HepG2 (cell line): ENCODE results near the gene UBL7. TPM values are rescaled to one million over a fixed set of nuclear protein-coding genes. Genes with fewer than 3 reads are reported as not detected.

Experiments used
- ATAC-seq: fragments of 200-7000 bp; cut with Tn5 transposase; 3 replicates; pipeline ENCODE4 v1.9.1; 2020; ENCODE audit warnings: mild to moderate bottlenecking, moderate library complexity
- BruUV-seq: library from RNA; stranded (reverse); fragments of 400-500 nt; replicated peaks from 2 replicates; lab custom pipeline; 2021; lab: Mats Ljungman, UMichigan
- CTCF ChIA-PET: fragments of 300-600 bp; formaldehyde crosslinking; extraction: SDS; loops from one replicate; lab custom pipeline; 2021; ENCODE audit warnings: low total read pairs, inconsistent platforms, low intra/inter-chr PET ratio; lab: Yijun Ruan, JAX
- POLR2A ChIA-PET: fragments of 350-600 bp; sonication (Branson Sonifier 250); formaldehyde crosslinking; loops from one replicate; lab custom pipeline; 2020; ENCODE audit warnings: antibody characterized with exemption, inconsistent platforms; lab: Yijun Ruan, JAX
- DNase-seq: peaks from one replicate; pipeline ENCODE4 v3.0.0-alpha.2; 2015; ENCODE audit warnings: low spot score
- FAIRE-seq: peaks from 3 replicates; lab custom pipeline; 2011; peaks lifted over from hg19 to GRCh38; lab: Jason Lieb, UNC
- H2AFZ ChIP-seq: one replicate; pipeline ENCODE4 v1.6.1; 2011; ENCODE audit warnings: low read length, inconsistent platforms
- H3K27ac ChIP-seq: fragments of 300-600 bp; 3 replicates; pipeline ENCODE4 v1.8.0; 2011; ENCODE audit warnings: mixed run types, mild to moderate bottlenecking, mixed read lengths, low read length, inconsistent platforms; ENCODE audit not compliant: insufficient read depth; ENCODE audit errors: extremely low read length
- H3K27me3 ChIP-seq, 2 experiments: fragments of 200-600 bp in 1 of 2; 2 replicates in 1 of 2; 3 replicates in 1 of 2; pipeline versions ENCODE4 v1.6.0 to v1.8.0; 2011; ENCODE audit warnings: low read length in 2 of 2, mild to moderate bottlenecking in 2 of 2, moderate library complexity in 2 of 2, inconsistent platforms in 1 of 2; ENCODE audit not compliant: insufficient read depth in 2 of 2, control insufficient read depth in 1 of 2
- H3K36me3 ChIP-seq, 2 experiments: fragments of 200-600 bp in 1 of 2; replicated peaks in 1 of 2; 2 replicates in 1 of 2; 3 replicates in 1 of 2; pipeline versions ENCODE4 v1.5.1 to v1.8.0; 2011; ENCODE audit warnings: low read length in 2 of 2, inconsistent platforms in 1 of 2; ENCODE audit not compliant: insufficient read depth in 2 of 2, control insufficient read depth in 1 of 2
- H3K4me1 ChIP-seq: 2 replicates; pipeline ENCODE4 v1.5.1; 2012; ENCODE audit warnings: low read length, inconsistent platforms; ENCODE audit not compliant: insufficient read depth
- H3K4me2 ChIP-seq: 2 replicates; pipeline ENCODE4 v1.6.0; 2011; ENCODE audit warnings: low read depth, low read length, inconsistent platforms
- H3K4me3 ChIP-seq, 3 experiments: fragments of 200-600 bp in 1 of 3; sonication (generic), shearing (Covaris generic) in 1 of 3; replicated peaks in 1 of 3; 2 replicates each; pipeline ENCODE4 v1.5.1; 2011 to 2016; ENCODE audit warnings: low read length in 3 of 3, inconsistent platforms in 2 of 3, low read depth in 2 of 3, mild to moderate bottlenecking in 2 of 3, control low read depth in 1 of 3, mixed read lengths in 1 of 3; ENCODE audit not compliant: insufficient read depth in 1 of 3
- H3K79me2 ChIP-seq: one replicate; pipeline ENCODE4 v1.6.1; 2011; ENCODE audit warnings: low read length, inconsistent platforms; ENCODE audit not compliant: insufficient read depth
- H3K9ac ChIP-seq: 2 replicates; pipeline ENCODE4 v1.6.0; 2011; ENCODE audit warnings: mild to moderate bottlenecking, low read depth, low read length, inconsistent platforms; ENCODE audit not compliant: insufficient read depth
- H3K9me3 ChIP-seq: 2 replicates; pipeline ENCODE4 v1.5.1; 2012; ENCODE audit warnings: mild to moderate bottlenecking, low read length
- H4K20me1 ChIP-seq: 2 replicates; pipeline ENCODE4 v1.6.0; 2011; ENCODE audit warnings: inconsistent platforms, mild to moderate bottlenecking, low read length, moderate library complexity; ENCODE audit not compliant: insufficient read depth
- DPF2 ChIP-seq: sonication (generic); formaldehyde crosslinking; IDR thresholded peaks from 2 replicates; pipeline ENCODE4 v1.4.0; 2020; ENCODE audit warnings: mild to moderate bottlenecking, low read depth, missing genetic modification reagents, borderline replicate concordance
- ELK4 ChIP-seq: sonication (generic); formaldehyde crosslinking; IDR thresholded peaks from 2 replicates; pipeline ENCODE4 v1.9.0; 2021; ENCODE audit warnings: missing genetic modification reagents, borderline replicate concordance
- KMT2B ChIP-seq: IDR thresholded peaks from 2 replicates; pipeline ENCODE4 v1.6.1; 2016; ENCODE audit warnings: missing genetic modification reagents, missing compliant biosample characterization
- MEIS1 ChIP-seq: sonication (generic); formaldehyde crosslinking; IDR thresholded peaks from 2 replicates; pipeline ENCODE4 v1.9.0; 2021; ENCODE audit warnings: mild to moderate bottlenecking, missing genetic modification reagents, moderate library complexity, borderline replicate concordance
- NR2F2 ChIP-seq: IDR thresholded peaks from 2 replicates; pipeline ENCODE4 v1.6.1; 2012; ENCODE audit warnings: low read depth, inconsistent platforms, borderline replicate concordance
- PITX1 ChIP-seq: sonication (generic); formaldehyde crosslinking; IDR thresholded peaks from 2 replicates; pipeline ENCODE4 v1.5.1; 2020; ENCODE audit warnings: mild to moderate bottlenecking, missing genetic modification reagents
- ZNF839 ChIP-seq: sonication (generic); formaldehyde crosslinking; IDR thresholded peaks from 2 replicates; pipeline ENCODE4 v1.4.0; 2020; ENCODE audit warnings: missing genetic modification reagents, mild to moderate bottlenecking, borderline replicate concordance
- WGBS: methylation state at CpG from one replicate; pipeline ENCODE4 v1.1.6; 2017; ENCODE audit warnings: low lambda C conversion rate; 5-methylcytosine and 5-hydroxymethylcytosine counted together
- in situ Hi-C: cut with HindIII; loops from 2 replicates; pipeline ENCODE4 v1.10.0; 2017; ENCODE audit warnings: low pct_unique_long_range_greater_than_20kb; ENCODE audit not compliant: extremely low pct_ligation_motif_present
- intact Hi-C: fragments of 100-400 bp; cut with micrococcal nuclease; formaldehyde crosslinking; loops from one replicate; pipeline ENCODE4 v1.10.0; 2022; ENCODE audit not compliant: unreplicated experiment
- polyA plus RNA-seq, 8 experiments: library from polyadenylated mRNA; depleted of rRNA in 3 of 8; stranded (reverse) in 7 of 8; unstranded in 1 of 8; fragments of >200 nt; fragmentation: Illumina TruSeq in 4 of 8; extraction: Trizol in 4 of 8; gene quantifications; 2 replicates each; pipeline versions ENCODE4 v1.2.1 to v1.2.3, GENCODE V29; 2011 to 2016; ENCODE audit warnings: low read depth in 4 of 8, missing spikeins in 1 of 8, mixed read lengths in 1 of 8; ENCODE audit not compliant: insufficient read depth in 1 of 8
- total RNA-seq, 5 experiments: library from RNA; depleted of rRNA; stranded (reverse); fragments of >200 nt; fragmentation: Illumina TruSeq; extraction: Trizol; gene quantifications; 2 replicates each; pipeline ENCODE4 v1.2.3, GENCODE V29; 2016; ENCODE audit warnings: low read depth in 1 of 5

The UBL7 gene
- total and polyA plus RNA-seq, 2 of the 13 experiments (the other 11 are each of a cell fraction or from before 2014, with no cell fraction given): 55.0 to 63.5 TPM

GRCh38 chr15:74461847-74462511 is 1.0 kb upstream of the UBL7 start:
- DNase-seq: no peak
- no peaks in the 10 kb centered on the region for H3K9me3 ChIP-seq
- peak overlapping the region; percentile 97 for H3K27ac ChIP-seq
- peaks cover 43% of the 10 kb centered on the region for H3K4me1 ChIP-seq
- TF ChIP-seq MEIS1 (CRISPR knock-in tag) (no peak), NR2F2 (no peak), ZNF839 (no peak), PITX1 (CRISPR knock-in tag) (0 out of 2 replicates have a peak, but pooled peaks have one; percentile 20), KMT2B (CRISPR knock-in tag) (0 out of 2 replicates have a peak, but pooled peaks have one; percentile 14), DPF2 (CRISPR knock-in tag) (no peak), ELK4 (CRISPR knock-in tag) (no peak)
- TF ChIP-seq, all 625 proteins: peak for 2
- in situ Hi-C loops (no loop called here), intact Hi-C loops (loop anchor here (1.0 to 2.0 kb wide), 2 partner anchors 19 to 77 kb away; no protein-coding TSS in a partner anchor)
- POLR2A ChIA-PET: interaction anchor here (1.0 to 13.6 kb wide), 16 partner anchors 11 to 720 kb away, joined by 3 to 357 read pairs (median 8); partner anchors contain the start of genes CLK3, PPCDC and SEMA7A
- H3K79me2 ChIP-seq: peaks cover 29% of the 10 kb centered on the region
- FAIRE-seq (peak; percentile 40), ATAC-seq (peak; percentile 39)
- no peaks in the 10 kb centered on the region for H3K36me3 ChIP-seq
- peak overlapping the region; percentile 68 for H2AFZ ChIP-seq
- peak overlapping the region; percentile 87 for H3K9ac ChIP-seq
- peak overlapping the region; percentile 91 for H3K4me2 ChIP-seq
- peak overlapping the region; percentile 79 to 86 (median 81) for H3K4me3 ChIP-seq
- H4K20me1 ChIP-seq: no peaks in the 10 kb centered on the region
- no TSS peak for BruUV-seq
- WGBS: 4% methylated on average over 8 of the region's 8 CpGs
- CTCF ChIA-PET: no interaction called here
- no peaks in the 10 kb centered on the region for H3K27me3 ChIP-seq
